Smooth muscle cell (in vitro differentiated cells): ENCODE measurements around the gene SYMPK. TPM values are rescaled to one million over a fixed set of nuclear protein-coding genes. Genes with fewer than 3 reads are reported as not detected.

ENCODE experiments used
- DNase-seq: peaks from one replicate; lab custom pipeline; 2025; ENCODE audit not compliant: unreplicated experiment; lab: John Stamatoyannopoulos, UW
- H2AFZ ChIP-seq: fragments of 200-600 bp; sonication (generic); 2 replicates; pipeline ENCODE4 v1.6.0; 2016; ENCODE audit warnings: antibody characterized with exemption, low read depth, mild to moderate bottlenecking
- H3F3A ChIP-seq: fragments of 200-600 bp; sonication (generic); 2 replicates; pipeline ENCODE4 v1.6.0; 2017; ENCODE audit warnings: antibody characterized with exemption, low read depth
- H3K27ac ChIP-seq: fragments of 200-600 bp; sonication (generic); 2 replicates; pipeline ENCODE4 v1.5.1; 2016; ENCODE audit warnings: low read depth, mild to moderate bottlenecking
- H3K27me3 ChIP-seq: fragments of 200-600 bp; sonication (generic); 2 replicates; pipeline ENCODE4 v1.6.1; 2016; ENCODE audit warnings: low read depth, mild to moderate bottlenecking
- H3K36me3 ChIP-seq: fragments of 200-600 bp; sonication (generic); 2 replicates; pipeline ENCODE4 v1.5.1; 2016; ENCODE audit warnings: low read depth
- H3K4me1 ChIP-seq: fragments of 200-600 bp; sonication (generic); 2 replicates; pipeline ENCODE4 v1.5.1; 2016; ENCODE audit warnings: low read depth
- H3K4me2 ChIP-seq: fragments of 200-600 bp; sonication (generic); 2 replicates; pipeline ENCODE4 v1.6.0; 2016; ENCODE audit warnings: mild to moderate bottlenecking
- H3K4me3 ChIP-seq: fragments of 200-600 bp; sonication (generic); 2 replicates; pipeline ENCODE4 v1.5.1; 2016; ENCODE audit warnings: mild to moderate bottlenecking
- H3K79me2 ChIP-seq: fragments of 200-600 bp; sonication (generic); 2 replicates; pipeline ENCODE4 v1.6.0; 2016; ENCODE audit warnings: low read depth, mild to moderate bottlenecking
- H3K9ac ChIP-seq: fragments of 200-600 bp; sonication (generic); 2 replicates; pipeline ENCODE4 v1.6.0; 2016; ENCODE audit warnings: low read depth
- H3K9me3 ChIP-seq: fragments of 200-600 bp; sonication (generic); replicated peaks from 2 replicates; pipeline ENCODE4 v1.5.1; 2016; ENCODE audit warnings: low read depth
- H4K20me1 ChIP-seq: fragments of 200-600 bp; sonication (generic); 2 replicates; pipeline ENCODE4 v1.6.0; 2016; ENCODE audit warnings: low read depth
- WGBS: methylation state at CpG from one replicate; pipeline ENCODE4 v1.1.7; 2016; ENCODE audit warnings: low lambda C conversion rate; 5-methylcytosine and 5-hydroxymethylcytosine counted together
- polyA plus RNA-seq: library from polyadenylated mRNA; unstranded; fragments of >200 nt; fragmentation: Nextera tagmentation; extraction: Ambion mirVana; gene quantifications from 2 replicates; pipeline ENCODE4 v1.2.1, GENCODE V29; 2016
- total RNA-seq: library from RNA; depleted of rRNA; stranded (reverse); fragments of >200 nt; gene quantifications from 2 replicates; pipeline ENCODE4 v1.2.3, GENCODE V29; 2014
- TF ChIP-seq, protein P1 (sequence below): fragments of 200-600 bp; sonication (generic); IDR thresholded peaks from 2 replicates; pipeline ENCODE4 v1.5.1; 2017; ENCODE audit warnings: borderline replicate concordance, mild to moderate bottlenecking, antibody characterized with exemption; ENCODE audit not compliant: insufficient read depth, poor library complexity, severe bottlenecking

SYMPK gene
- total and polyA plus RNA-seq, 2 experiments from 2014 or later, result 28.6 to 30.9 TPM

DNA sequence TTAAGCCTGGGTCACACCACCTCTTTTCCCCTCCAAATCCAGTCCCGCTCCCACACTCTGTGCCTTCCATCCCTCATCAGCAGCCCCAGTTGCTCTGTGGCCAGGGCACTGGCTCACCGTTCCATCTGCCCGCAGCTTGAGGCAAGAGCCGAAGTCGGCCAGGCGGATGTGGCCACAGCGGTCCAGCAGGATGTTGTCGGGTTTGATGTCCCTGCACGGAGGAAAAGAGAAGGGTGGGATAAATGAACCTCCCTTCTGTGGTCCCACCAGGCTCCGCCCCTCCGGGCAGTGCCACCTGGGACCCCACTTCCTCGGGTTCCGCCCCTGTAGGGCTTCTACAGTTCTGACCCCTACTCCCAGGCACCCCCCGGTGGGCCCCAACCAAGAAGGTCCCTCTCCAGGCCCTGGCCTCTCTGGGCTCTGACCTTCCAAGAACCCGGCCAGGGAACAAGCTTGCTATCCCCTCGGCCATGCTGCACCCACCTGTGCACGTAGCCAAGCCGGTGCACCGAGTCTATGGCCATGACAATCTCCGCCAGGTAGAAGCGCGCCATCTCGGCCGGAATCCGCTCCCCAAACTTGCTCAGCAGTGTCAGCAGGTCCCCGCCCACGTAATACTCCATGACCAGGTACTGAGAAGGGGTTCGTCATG is 84.8 kb downstream of the SYMPK start:
- Histone ChIP-seq H3K4me1 (peaks cover 18% of the 10 kb centered on the region), H3K79me2 (peaks cover 10% of the 10 kb centered on the region), H3K4me2 (no peak overlapping the region), H2AFZ (no peak overlapping the region), H3K27me3 (no peaks in the 10 kb centered on the region), H3K36me3 (no peaks in the 10 kb centered on the region), H3K9ac (no peak overlapping the region), H3K9me3 (no peaks in the 10 kb centered on the region), H4K20me1 (peaks cover 49% of the 10 kb centered on the region), H3K4me3 (no peak overlapping the region), H3F3A (peaks cover 24% of the 10 kb centered on the region), H3K27ac (no peak overlapping the region)
- WGBS, result 99% methylated on average over 28 of the region's 28 CpGs
- no peak for DNase-seq
- TF ChIP-seq, protein P1, sequence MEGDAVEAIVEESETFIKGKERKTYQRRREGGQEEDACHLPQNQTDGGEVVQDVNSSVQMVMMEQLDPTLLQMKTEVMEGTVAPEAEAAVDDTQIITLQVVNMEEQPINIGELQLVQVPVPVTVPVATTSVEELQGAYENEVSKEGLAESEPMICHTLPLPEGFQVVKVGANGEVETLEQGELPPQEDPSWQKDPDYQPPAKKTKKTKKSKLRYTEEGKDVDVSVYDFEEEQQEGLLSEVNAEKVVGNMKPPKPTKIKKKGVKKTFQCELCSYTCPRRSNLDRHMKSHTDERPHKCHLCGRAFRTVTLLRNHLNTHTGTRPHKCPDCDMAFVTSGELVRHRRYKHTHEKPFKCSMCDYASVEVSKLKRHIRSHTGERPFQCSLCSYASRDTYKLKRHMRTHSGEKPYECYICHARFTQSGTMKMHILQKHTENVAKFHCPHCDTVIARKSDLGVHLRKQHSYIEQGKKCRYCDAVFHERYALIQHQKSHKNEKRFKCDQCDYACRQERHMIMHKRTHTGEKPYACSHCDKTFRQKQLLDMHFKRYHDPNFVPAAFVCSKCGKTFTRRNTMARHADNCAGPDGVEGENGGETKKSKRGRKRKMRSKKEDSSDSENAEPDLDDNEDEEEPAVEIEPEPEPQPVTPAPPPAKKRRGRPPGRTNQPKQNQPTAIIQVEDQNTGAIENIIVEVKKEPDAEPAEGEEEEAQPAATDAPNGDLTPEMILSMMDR, result no peak

DNA sequence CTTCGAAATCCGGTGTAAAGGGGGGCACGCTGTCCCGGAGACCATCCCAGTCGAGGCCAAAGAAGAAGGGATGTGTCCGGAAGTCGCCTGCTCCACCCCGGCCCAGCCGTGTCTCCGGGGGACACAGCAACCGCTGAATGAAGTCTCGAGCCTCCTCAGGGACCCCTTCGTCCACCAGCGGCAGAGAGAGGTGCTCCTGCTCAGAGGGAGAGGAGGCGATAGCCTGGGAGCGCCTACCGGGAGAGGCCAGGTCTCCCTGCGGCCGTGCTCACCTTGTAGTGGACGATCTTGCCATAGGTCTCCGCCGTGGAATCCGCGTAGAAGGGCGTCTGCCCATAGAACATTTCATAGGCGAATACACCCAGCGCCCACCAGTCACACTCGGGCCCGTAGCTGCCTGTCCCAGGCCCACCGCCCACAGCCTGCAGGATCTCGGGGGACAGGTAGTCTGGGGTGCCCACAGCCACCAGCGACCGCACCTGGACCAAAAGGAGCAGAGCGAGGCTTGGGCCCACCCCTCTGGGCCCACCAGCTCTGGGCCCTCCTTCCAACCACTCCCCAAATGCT is 85.5 kb downstream of the SYMPK start:
- 99% methylated on average over 34 of the region's 34 CpGs for WGBS
- Histone ChIP-seq H4K20me1 (peaks cover 47% of the 10 kb centered on the region), H3K79me2 (peaks cover 10% of the 10 kb centered on the region), H2AFZ (no peak overlapping the region), H3K4me3 (no peak overlapping the region), H3K27ac (no peak overlapping the region), H3K27me3 (no peaks in the 10 kb centered on the region), H3K9ac (no peak overlapping the region), H3K36me3 (no peaks in the 10 kb centered on the region), H3K4me1 (peaks cover 13% of the 10 kb centered on the region), H3K9me3 (no peaks in the 10 kb centered on the region), H3F3A (peaks cover 25% of the 10 kb centered on the region), H3K4me2 (no peak overlapping the region)
- TF ChIP-seq, protein P1, result no peak
- DNase-seq, result no peak

DNA sequence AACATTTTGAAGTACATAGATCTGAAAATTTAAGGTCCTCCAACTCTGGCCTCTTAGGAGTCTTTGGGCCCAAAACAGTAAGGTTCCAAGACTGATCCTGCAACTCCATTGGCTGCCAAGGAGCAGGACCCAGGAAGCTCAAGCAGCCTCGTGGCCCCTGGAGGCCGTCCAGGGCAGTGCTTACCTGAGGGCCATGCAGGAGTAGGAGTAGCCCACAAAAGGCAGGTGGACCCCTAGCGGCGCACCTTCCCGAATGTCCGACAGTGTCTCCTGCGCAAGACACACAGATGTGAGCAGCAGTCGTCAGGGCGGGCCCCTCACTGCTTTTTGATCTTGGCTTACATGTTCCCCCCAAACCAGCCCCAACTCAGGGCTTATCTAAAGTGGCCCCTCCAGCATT is 88.2 kb downstream of the SYMPK start:
- DNase-seq, result no peak
- H3K9ac ChIP-seq, result no peak overlapping the region
- peaks cover 32% of the 10 kb centered on the region for H3F3A ChIP-seq
- 91% methylated on average over 9 of the region's 9 CpGs for WGBS
- TF ChIP-seq, protein P1, result peak; percentile 6
- H3K27me3 ChIP-seq, result no peaks in the 10 kb centered on the region
- no peak overlapping the region for H3K4me3 ChIP-seq
- H3K79me2 ChIP-seq, result peaks cover under 1% of the 10 kb centered on the region
- no peak overlapping the region for H3K4me2 ChIP-seq
- no peaks in the 10 kb centered on the region for H3K36me3 ChIP-seq
- peaks cover 37% of the 10 kb centered on the region for H4K20me1 ChIP-seq
- peaks cover 3% of the 10 kb centered on the region for H3K4me1 ChIP-seq
- no peak overlapping the region for H2AFZ ChIP-seq
- no peaks in the 10 kb centered on the region for H3K9me3 ChIP-seq
- no peak overlapping the region for H3K27ac ChIP-seq

DNA sequence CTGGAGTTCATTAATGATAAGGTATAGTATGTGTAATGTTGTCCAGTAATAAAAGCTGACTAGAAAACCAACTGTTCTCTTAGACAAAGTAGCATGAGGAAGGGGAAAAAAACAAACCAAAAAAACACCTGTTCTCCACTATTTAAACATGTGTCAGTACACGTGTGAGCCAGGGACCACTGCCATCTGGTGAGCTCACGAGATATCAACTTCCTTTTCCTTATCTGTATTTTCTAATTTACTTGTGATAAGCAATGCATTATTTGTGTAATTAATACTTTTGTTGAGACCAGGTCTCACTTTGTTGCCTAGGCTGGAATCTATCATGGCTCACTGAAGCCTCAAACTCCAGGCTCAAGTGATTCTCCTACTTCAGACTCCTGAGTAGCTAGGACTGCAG is 89.6 kb downstream of the SYMPK start:
- no peak overlapping the region for H3K27ac ChIP-seq
- H3F3A ChIP-seq, result peaks cover 32% of the 10 kb centered on the region
- H3K27me3 ChIP-seq, result no peaks in the 10 kb centered on the region
- no peaks in the 10 kb centered on the region for H3K9me3 ChIP-seq
- TF ChIP-seq, protein P1, result no peak
- H3K36me3 ChIP-seq, result no peaks in the 10 kb centered on the region
- WGBS, result 81% methylated on average over 2 of the region's 2 CpGs
- DNase-seq, result no peak
- no peaks in the 10 kb centered on the region for H3K79me2 ChIP-seq
- no peaks in the 10 kb centered on the region for H3K4me1 ChIP-seq
- H4K20me1 ChIP-seq, result peaks cover 26% of the 10 kb centered on the region
- H2AFZ ChIP-seq, result no peak overlapping the region
- H3K9ac ChIP-seq, result no peak overlapping the region
- H3K4me2 ChIP-seq, result no peak overlapping the region
- no peak overlapping the region for H3K4me3 ChIP-seq
